ENCODE data around the gene AMER2.

AMER2 gene

DNA sequence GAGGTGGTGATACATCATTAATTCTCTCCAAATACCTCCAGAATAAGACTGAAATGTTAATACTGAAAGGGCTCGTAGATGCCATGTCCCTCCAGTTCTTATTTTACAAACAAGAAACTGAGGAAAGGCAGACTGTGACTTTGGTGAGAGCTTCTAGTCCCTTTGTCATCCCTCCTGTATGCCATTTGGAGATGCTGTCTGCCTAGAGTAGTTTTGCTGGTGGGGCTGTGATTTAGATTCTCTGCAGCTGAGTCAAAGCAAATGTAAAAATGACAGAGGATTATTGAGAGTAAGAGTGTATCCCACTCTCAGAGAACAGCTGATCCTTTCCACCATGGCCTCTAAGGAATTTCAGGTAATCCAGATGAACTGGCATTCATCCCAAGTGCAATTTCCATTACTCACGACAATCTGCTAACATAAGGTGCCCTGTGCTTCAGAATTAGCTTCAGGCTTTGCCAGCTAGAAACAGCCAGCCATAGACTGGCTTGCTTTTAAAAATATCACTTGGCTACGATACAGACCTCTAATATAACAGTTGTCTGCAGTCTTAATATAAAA, 59.3 kb downstream of the AMER2 start:
- DNase-seq (ENCODE audit: low read depth): no peak
- H3K4me3 ChIP-seq (replicated peaks; ENCODE audit: low read depth, low read length): no peak overlapping the region
- TF ChIP-seq, protein P1, sequence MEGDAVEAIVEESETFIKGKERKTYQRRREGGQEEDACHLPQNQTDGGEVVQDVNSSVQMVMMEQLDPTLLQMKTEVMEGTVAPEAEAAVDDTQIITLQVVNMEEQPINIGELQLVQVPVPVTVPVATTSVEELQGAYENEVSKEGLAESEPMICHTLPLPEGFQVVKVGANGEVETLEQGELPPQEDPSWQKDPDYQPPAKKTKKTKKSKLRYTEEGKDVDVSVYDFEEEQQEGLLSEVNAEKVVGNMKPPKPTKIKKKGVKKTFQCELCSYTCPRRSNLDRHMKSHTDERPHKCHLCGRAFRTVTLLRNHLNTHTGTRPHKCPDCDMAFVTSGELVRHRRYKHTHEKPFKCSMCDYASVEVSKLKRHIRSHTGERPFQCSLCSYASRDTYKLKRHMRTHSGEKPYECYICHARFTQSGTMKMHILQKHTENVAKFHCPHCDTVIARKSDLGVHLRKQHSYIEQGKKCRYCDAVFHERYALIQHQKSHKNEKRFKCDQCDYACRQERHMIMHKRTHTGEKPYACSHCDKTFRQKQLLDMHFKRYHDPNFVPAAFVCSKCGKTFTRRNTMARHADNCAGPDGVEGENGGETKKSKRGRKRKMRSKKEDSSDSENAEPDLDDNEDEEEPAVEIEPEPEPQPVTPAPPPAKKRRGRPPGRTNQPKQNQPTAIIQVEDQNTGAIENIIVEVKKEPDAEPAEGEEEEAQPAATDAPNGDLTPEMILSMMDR (IDR thresholded peaks at IDR 0.05; ENCODE audit: low read length, missing control alignments): no peak

Data from fibroblast of pulmonary artery (primary cell).